ENCODE results near the gene IGF1R. TPM values are rescaled to one million over a fixed set of nuclear protein-coding genes. Genes with fewer than 3 reads are reported as not detected.

Gene IGF1R
- polyA plus RNA-seq (2012; ENCODE audit: insufficient read depth, insufficient read length, low read depth): 42.3 TPM

DNA sequence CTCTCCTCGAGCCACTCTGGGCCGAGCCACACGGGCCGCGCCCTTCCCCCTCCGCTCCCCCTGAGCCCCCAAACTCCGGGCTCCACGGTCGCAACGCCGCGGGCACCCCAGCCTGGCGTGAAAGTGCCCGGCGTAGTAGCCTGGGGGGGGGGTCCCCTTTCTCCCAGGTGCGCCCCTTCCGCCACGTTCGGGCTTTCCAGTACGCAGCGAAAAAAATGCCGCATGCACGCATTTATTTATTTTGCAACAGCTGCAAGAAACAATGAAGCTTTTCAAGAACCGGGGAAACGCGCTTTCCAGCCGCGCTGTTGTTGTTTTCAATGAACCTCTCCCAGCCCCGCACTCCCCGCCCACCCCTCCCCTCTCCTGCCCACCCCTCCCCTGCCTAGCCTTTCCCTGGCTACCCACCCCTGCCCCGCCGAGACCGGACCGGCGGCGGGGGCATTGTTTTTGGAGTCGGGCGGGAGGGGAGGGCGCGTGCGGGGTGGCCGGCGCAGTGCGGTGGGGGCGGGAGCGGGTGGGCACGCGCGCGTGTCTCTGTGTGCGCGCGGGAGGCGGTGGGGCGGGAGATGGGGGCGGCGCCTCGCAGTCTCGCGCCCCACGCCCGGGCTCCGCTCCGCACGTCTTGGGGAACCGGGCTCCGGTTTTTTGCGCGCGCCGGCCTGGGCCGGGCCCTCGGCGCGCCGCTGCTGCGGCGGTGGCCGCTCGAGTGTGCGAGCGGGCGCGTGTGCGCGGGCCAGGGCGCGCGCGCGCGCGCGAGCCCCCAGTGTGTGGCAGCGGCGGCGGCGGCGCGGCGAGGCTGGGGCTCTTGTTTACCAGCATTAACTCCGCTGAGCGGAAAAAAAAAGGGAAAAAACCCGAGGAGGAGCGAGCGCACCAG, at the start of gene IGF1R:
Gene IGF1R, plus strand, starts transcription at position 766 of the 880 bp plus-strand sequence. CDS start 1,043 bp downstream, outside the sequence.
- Histone ChIP-seq H3K4me3 (ENCODE audit: low read depth, low read length) (peak within 1 kb of the TSS; percentile 95), H3K9me3 (no peaks in the 10 kb centered on the region; the same call in 1 of the 2 replicates), H3K36me3 (peaks cover 10% of the 10 kb centered on the region), H3K4me1 (no peaks in the 10 kb centered on the region), H3K27me3 (peaks cover 42% of the 10 kb centered on the region)
- peak; percentile 90 for DNase-seq
- no peak for TF ChIP-seq CTCF (IDR thresholded peaks at IDR 0.05; ENCODE audit: low read depth, low read length)

- H3K4me1 ChIP-seq: no peaks in the 10 kb centered on the region
- H3K4me3 ChIP-seq (ENCODE audit: low read depth, low read length): no peak overlapping the region
- H3K36me3 ChIP-seq: no peaks in the 10 kb centered on the region
- no peak for TF ChIP-seq CTCF (IDR thresholded peaks at IDR 0.05; ENCODE audit: low read depth, low read length)
- peaks cover 80% of the 10 kb centered on the region for H3K27me3 ChIP-seq
- H3K9me3 ChIP-seq: no peaks in the 10 kb centered on the region
- DNase-seq: no peak
Measured at GRCh38 chr15:98599909-98600691, 48.2 kb upstream of the IGF1R start.

- Histone ChIP-seq H3K4me1 (no peaks in the 10 kb centered on the region), H3K36me3 (no peaks in the 10 kb centered on the region), H3K27me3 (peaks cover 77% of the 10 kb centered on the region), H3K9me3 (no peaks in the 10 kb centered on the region), H3K4me3 (ENCODE audit: low read depth, low read length) (no peak overlapping the region)
- no peak for TF ChIP-seq CTCF (IDR thresholded peaks at IDR 0.05; ENCODE audit: low read depth, low read length)
- no peak for DNase-seq
Measured at GRCh38 chr15:98604983-98605382, 43.4 kb upstream of the IGF1R start.

GRCh38 chr15:98609144-98609852, 39.0 kb upstream of the IGF1R start:
- Histone ChIP-seq H3K4me3 (ENCODE audit: low read depth, low read length) (no peak overlapping the region), H3K36me3 (no peaks in the 10 kb centered on the region), H3K4me1 (no peaks in the 10 kb centered on the region), H3K9me3 (no peaks in the 10 kb centered on the region), H3K27me3 (peaks cover 84% of the 10 kb centered on the region)
- DNase-seq: no peak
- TF ChIP-seq CTCF (IDR thresholded peaks at IDR 0.05; ENCODE audit: low read depth, low read length): no peak

GRCh38 chr15:98610991-98611390, 37.3 kb upstream of the IGF1R start:
- Histone ChIP-seq H3K9me3 (no peaks in the 10 kb centered on the region), H3K4me3 (ENCODE audit: low read depth, low read length) (no peak overlapping the region), H3K27me3 (peaks cover 81% of the 10 kb centered on the region), H3K4me1 (no peaks in the 10 kb centered on the region), H3K36me3 (no peaks in the 10 kb centered on the region)
- no peak for DNase-seq
- no peak for TF ChIP-seq CTCF (IDR thresholded peaks at IDR 0.05; ENCODE audit: low read depth, low read length)

All from BE2C (cell line).